PC-3 (cell line): Measurements from ENCODE around the gene EXOSC7.

Experiments
- EZH2 ChIP-seq: fragments of 300-600 bp; sonication (generic); IDR thresholded peaks from one replicate; pipeline ENCODE4 v1.6.1; 2017; ENCODE audit warnings: antibody characterized with exemption, mild to moderate bottlenecking, low read length; ENCODE audit not compliant: unreplicated experiment
- TF ChIP-seq, protein P1 (sequence below): fragments of 300-600 bp; sonication (generic); conservative IDR thresholded peaks from 2 replicates; pipeline ENCODE4 v1.5.1; 2017; ENCODE audit warnings: antibody characterized with exemption, low read depth, mild to moderate bottlenecking, low read length

DNA sequence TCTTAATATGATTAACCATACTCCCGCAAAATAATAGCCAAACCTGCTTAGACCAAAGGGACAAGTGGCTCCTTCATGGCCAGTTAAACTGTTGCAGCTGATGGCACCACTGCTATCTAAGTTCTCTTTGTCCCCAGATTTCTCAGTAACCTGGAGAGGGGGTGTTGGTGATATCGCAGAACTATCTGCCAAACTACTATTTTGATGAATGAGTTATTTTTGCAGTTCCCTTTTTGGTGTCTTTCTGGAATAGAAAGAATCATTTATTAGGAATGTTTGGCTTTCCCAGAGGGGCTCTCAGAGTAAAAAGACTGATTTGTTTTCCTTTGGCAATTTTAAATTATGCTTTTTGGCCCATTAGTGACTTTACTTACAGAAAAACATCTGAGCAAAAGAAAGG lies 83.1 kb downstream of the EXOSC7 start:
- TF ChIP-seq, protein P1, sequence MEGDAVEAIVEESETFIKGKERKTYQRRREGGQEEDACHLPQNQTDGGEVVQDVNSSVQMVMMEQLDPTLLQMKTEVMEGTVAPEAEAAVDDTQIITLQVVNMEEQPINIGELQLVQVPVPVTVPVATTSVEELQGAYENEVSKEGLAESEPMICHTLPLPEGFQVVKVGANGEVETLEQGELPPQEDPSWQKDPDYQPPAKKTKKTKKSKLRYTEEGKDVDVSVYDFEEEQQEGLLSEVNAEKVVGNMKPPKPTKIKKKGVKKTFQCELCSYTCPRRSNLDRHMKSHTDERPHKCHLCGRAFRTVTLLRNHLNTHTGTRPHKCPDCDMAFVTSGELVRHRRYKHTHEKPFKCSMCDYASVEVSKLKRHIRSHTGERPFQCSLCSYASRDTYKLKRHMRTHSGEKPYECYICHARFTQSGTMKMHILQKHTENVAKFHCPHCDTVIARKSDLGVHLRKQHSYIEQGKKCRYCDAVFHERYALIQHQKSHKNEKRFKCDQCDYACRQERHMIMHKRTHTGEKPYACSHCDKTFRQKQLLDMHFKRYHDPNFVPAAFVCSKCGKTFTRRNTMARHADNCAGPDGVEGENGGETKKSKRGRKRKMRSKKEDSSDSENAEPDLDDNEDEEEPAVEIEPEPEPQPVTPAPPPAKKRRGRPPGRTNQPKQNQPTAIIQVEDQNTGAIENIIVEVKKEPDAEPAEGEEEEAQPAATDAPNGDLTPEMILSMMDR = no peak
- TF ChIP-seq EZH2 = no peak
